K562 (cell line): ENCODE measurements around the gene C11orf98.
"Not testable (repeated sequence)": the region's sequence is repeated elsewhere in the genome, so short reads cannot be mapped to it uniquely, and the experiment has no call there.

Experiments
- CBX3 ChIP-seq, 2 experiments: IDR thresholded peaks; 1 replicate in 1 of 2; 2 replicates in 1 of 2; pipeline ENCODE4 v1.6.1; 2012; ENCODE audit warnings: inconsistent platforms in 2 of 2, low read length in 2 of 2, borderline replicate concordance in 1 of 2, control low read depth in 1 of 2
- CTCF ChIP-seq, 3 experiments: IDR thresholded peaks in 2 of 3; conservative IDR thresholded peaks in 1 of 3; 2 replicates each; pipeline ENCODE4 v1.5.1; 2011 to 2012; ENCODE audit warnings: low read length in 3 of 3, mild to moderate bottlenecking in 3 of 3, control low read depth in 2 of 3, improper control_type of control experiment in 1 of 3, inconsistent platforms in 1 of 3, low read depth in 1 of 3, mixed read lengths in 1 of 3, moderate library complexity in 1 of 3; ENCODE audit not compliant: insufficient read depth in 2 of 3
- GABPA ChIP-seq: fragments of 200-800 bp; sonication (Bioruptor generic); conservative IDR thresholded peaks from 2 replicates; pipeline ENCODE4 v1.6.1; 2016; ENCODE audit warnings: low read depth, missing genetic modification characterization, missing compliant biosample characterization
- GMEB1 ChIP-seq: fragments of 250-450 bp; sonication (Bioruptor Pico); IDR thresholded peaks from 2 replicates; pipeline ENCODE4 v1.4.0; 2020; ENCODE audit warnings: mild to moderate bottlenecking
- MLLT1 ChIP-seq, 2 experiments: fragments of 450-650 bp; IDR thresholded peaks; 2 replicates each; pipeline ENCODE4 v1.6.1; 2016
- NFYB ChIP-seq: IDR thresholded peaks from 2 replicates; pipeline ENCODE4 v1.6.1; 2011; ENCODE audit warnings: mild to moderate bottlenecking, moderate library complexity; ENCODE audit not compliant: insufficient read length; ENCODE audit errors: extremely low read depth
- POLR2AphosphoS2 ChIP-seq: IDR thresholded peaks from 2 replicates; pipeline ENCODE4 v1.6.1; 2012; ENCODE audit warnings: low read length, improper control_type of control experiment
- PRMT5 ChIP-seq: sonication (generic); formaldehyde crosslinking; IDR thresholded peaks from 2 replicates; pipeline ENCODE4 v1.5.0; 2020; ENCODE audit warnings: missing genetic modification reagents

- TF ChIP-seq MLLT1 (IDR thresholded peaks at IDR 0.05); CTCF (IDR thresholded peaks at IDR 0.05 in 2 of 3, conservative IDR thresholded peaks at IDR 0.05 in 1 of 3; ENCODE audit: insufficient read depth in 2 of 3, low read depth in 1 of 3, low read length in 3 of 3); POLR2AphosphoS2; CBX3 (IDR thresholded peaks at IDR 0.05; ENCODE audit: borderline replicate concordance in 1 of 2, low read length in 2 of 2); GABPA (tag); GMEB1 (CRISPR knock-in tag); NFYB; PRMT5 (CRISPR knock-in tag): not testable (repeated sequence)
Observed at GRCh38 chr11:62693624-62694023, 28.6 kb upstream of the C11orf98 start.
